Lung microvascular endothelial cell (primary cell): ENCODE data around the gene SIAH3. TPM values are rescaled to one million over a fixed set of nuclear protein-coding genes. Genes with fewer than 3 reads are reported as not detected.
"Not testable (repeated sequence)": the region's sequence is repeated elsewhere in the genome, so short reads cannot be mapped to it uniquely, and the experiment has no call there.

Experiments
- DNase-seq, 2 donors: peaks; one replicate each; pipeline versions ENCODE4 v3.0.0 to v3.0.0-alpha.2; 2010; ENCODE audit warnings: low read depth in 2 of 2
- total RNA-seq: library from RNA; depleted of rRNA; stranded (reverse); fragments of >200 nt; gene quantifications from 2 replicates; pipeline ENCODE4 v1.2.1, GENCODE V29; 2014

SIAH3 gene
- total RNA-seq, 1 donor from 2014 or later, result not detected

GRCh38 chr13:45783346-45784043 lies 68.1 kb downstream of the SIAH3 start:
- no peak for DNase-seq

DNA sequence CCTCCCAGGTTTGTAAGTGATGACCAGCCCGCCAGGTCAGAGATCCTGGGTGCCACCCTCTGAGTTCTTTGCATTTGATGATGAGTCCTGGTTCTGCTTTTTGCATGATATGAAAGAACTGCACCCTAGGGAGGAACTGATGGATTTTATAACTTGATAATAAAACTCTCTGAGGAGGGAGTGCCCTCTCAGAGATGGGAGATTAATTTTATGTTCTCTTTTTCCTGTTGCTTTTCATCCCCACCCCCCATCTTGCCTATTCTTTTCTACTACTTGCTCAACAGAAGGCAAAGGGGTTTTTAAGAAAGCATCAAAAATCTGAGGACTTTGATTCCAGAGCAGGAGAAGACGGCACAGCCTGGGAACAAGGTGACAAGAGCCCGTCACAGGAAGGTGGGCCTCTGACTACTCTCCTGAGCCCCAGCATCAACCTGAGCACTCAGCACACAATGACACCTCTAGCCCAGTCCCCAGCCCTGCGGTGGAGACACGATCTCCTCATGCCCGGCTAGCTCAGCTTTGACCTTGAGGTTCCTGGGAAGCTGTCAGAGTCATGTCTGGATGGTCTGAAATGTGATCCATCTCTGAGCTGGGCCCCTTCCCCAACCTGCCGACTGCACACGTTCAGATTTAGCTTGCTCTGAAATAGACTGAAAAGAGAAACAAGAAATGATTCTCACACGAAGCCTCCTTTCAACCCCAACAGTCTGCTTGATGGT lies 69.1 kb downstream of the SIAH3 start:
- DNase-seq, result no peak

GRCh38 chr13:45781553-45782326 lies 69.8 kb downstream of the SIAH3 start:
- peak in 1 of 2 donors; percentile 6 for DNase-seq

- no peak for DNase-seq
Measured at GRCh38 chr13:45779901-45780300, 71.7 kb downstream of the SIAH3 start.

GRCh38 chr13:45778882-45779281 lies 72.7 kb downstream of the SIAH3 start:
- DNase-seq, result no peak

DNA sequence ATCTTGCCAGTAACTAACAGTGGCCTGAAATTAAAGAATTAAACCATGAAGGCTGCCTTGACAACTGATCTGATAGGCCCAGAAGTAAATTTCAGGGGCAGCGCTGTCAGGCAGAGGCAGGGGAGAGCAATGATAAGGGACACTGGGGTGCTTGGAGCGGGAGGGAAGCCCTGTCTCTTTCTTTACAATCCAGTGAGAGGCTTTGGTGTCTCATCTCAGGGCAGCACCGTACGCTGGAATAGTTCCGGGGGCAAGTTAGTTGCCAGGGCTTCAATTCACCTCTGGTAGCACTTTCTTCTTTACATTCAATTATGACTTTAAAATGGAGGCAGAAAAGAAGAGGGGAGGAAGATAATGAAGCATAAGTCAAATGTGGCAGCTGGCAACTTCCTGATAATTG lies 74.8 kb downstream of the SIAH3 start:
- DNase-seq, result no peak

DNA sequence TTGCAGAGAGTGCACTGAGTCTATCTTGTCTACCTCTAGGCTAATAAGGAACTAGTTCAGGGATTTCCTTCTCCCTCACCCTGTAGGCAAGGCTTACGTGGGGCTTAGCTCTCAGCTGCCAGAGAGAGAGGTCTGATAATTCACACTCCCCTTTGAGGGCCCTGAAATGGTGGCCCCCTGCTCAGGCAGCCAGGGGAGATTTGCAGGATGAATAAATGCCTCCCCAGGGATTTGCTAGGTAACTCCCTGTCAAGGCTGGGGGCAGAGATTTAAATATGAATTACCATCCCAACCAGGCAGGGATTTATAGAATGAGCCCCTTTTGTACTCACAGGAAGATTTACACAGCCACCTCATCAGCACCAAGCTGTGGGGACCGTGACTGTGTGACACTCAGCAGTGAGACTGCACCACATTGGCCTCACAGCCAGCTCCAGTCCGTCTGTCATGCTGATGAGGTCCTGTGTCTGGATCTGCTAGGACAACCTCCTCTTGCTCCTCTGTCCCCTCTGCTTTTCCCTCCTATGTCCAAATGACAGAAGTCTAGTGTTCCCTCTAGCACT lies 76.1 kb downstream of the SIAH3 start:
- no peak for DNase-seq

DNA sequence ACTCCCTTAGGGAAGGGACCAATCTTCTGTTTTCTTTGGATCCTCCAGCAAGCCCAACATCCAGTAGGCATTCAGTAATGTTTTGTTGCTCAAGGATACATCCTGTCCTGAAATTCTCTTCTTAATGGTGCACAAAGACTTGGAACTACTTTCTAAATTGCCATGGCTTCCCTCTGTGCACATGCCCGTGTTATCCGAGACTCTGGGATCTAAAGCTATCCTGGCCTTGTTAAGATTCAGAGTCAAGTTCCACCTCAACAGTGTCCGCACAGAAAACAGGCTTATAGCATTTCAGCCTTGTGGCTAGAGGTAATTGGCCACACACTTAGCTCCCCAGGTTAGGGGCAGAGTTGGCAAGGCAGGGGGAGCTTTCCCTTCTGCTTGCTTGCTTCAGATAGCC lies 77.6 kb downstream of the SIAH3 start:
- no peak for DNase-seq

- DNase-seq, result no peak
Measured at GRCh38 chr13:45773236-45773635, 78.3 kb downstream of the SIAH3 start.

DNA sequence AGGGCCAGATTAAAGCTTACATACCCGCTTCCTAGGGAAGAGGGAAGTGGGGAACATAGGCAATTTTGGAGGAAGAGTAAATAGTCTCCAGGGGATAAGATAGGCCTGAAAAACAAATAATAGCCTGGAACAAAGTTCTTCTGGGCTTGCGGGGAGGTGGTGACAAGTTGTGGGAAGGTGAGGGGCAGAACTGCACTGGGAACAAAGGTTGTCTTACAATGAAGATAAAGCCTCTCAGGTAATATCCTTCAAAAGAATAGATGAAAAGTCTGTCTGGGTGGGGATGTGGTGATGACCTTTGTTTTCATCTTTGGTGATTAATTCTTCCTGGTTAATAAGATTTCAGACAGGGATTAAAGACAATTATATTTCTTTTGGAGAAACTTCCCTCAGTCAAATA lies 80.7 kb downstream of the SIAH3 start:
- no peak for DNase-seq

DNA sequence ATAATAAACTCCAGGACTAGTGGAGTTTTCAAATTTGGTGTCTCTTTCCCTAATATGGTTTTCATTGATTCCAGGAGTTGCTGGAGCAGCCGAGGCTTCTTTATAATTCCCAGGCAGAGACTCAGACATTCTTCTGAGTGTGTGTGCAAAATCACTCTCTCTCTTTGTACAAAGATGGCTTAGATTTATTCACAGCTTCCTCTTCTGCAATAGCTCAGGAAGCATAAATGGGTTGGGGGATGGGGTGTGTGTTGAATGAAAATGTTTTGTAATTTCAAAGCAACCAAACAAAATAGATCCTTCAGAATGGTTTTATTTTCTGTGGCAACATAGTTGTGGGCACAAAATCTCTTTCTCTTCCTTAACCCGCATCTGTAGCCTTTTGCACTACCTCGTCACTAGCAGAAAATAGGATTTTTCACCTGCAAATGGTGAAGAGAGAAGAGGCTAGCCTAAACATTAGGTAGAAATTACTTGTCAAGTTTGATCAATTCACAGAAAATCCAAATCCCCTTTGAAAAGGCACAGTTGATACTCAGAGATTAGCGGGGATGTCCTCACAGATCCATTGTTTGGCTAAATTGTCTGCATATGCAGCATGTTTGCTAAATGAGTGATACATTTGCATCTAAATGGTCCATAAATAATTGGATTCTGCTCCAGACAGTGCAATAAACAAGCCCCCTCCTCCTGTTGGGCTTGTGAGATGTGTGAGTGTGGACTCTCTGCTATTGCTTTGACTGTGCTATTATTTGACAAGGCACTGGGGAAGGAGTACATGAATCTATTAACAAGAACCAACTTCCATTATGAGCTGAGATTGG lies 82.7 kb downstream of the SIAH3 start:
- DNase-seq, result peak; percentile 5 to 13

DNA sequence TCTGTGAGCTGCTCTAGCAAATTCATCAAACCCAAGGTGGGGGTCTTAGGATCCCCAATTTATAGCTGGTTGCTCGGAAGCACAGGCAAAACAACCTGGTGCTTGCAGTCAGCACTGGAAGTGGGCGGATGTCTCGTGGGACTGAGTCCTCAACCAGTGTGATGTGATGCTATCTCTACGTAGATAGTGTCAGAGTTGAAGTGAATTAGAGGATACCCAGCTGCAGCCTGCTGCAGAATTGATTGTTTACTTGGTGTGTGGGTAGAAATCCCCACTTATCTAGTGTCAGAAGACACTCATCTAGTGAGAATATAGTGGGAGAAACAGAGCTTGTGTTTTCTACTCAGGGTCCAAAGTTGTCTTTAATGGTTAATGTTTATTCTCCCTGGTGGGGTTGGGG lies 86.1 kb downstream of the SIAH3 start:
- DNase-seq, result no peak

DNA sequence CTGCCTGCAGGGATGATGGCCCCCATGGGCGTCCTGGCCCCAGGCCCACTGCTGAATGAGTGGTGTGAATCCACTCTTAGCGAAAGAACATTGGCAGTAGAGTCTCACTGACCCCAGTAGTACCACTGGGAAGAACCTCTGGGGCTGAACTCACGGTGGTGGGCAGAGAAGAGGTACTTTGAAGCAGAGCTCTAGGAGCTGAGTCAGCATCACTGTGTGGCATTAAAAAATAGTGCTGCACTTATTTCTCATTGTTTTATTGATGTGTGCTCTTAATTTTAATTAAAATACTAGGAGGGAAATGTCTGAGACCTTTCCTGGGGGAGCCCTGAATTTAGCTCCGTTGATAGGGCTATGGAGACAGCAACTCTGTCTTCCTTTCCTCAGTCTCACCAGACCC lies 88.1 kb downstream of the SIAH3 start:
- no peak for DNase-seq

GRCh38 chr13:45757589-45757988 lies 94.0 kb downstream of the SIAH3 start:
- not testable (repeated sequence) for DNase-seq

GRCh38 chr13:45756498-45756897 lies 95.1 kb downstream of the SIAH3 start:
- not testable (repeated sequence) for DNase-seq

DNA sequence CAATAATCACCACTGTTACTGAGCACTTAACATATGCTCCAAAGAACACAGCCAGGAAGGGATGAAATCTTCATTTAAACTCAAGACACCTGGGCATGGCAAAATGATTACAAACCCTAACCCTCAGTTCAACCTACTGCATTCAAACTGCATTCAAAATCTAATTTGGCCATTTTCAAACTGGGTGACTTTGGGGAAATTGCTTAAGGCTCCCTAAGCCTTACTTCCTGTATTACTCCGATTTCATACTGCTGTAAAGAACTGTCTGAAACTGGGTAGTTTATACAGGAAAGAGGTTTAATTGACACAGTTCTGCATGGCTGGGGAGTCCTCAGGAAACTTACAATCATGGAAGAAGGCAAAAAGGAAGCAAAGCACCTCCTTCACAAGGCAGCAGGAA lies 99.0 kb downstream of the SIAH3 start:
- DNase-seq, result no peak

- DNase-seq, result no peak
Measured at GRCh38 chr13:45751885-45752284, 99.7 kb downstream of the SIAH3 start.

DNA sequence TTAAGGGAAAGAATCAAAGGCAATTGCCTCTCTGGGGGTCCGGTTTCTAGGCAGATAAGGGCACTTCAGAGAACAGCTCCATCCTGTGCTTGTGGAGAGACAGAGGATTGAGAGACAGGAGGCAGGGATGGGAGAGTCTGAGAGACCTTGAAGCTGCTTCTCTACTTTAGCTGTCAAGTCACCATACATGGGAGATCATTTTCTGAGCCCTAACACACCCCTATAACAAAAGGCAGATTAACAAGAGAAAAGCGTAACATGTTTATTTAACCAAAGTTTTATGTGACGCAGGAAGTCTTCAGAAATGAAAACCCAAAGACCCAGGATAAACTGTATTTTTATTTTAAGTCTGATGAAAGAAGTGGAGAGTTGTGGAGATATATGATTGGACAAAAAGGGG lies 101.0 kb downstream of the SIAH3 start:
- no peak for DNase-seq

DNA sequence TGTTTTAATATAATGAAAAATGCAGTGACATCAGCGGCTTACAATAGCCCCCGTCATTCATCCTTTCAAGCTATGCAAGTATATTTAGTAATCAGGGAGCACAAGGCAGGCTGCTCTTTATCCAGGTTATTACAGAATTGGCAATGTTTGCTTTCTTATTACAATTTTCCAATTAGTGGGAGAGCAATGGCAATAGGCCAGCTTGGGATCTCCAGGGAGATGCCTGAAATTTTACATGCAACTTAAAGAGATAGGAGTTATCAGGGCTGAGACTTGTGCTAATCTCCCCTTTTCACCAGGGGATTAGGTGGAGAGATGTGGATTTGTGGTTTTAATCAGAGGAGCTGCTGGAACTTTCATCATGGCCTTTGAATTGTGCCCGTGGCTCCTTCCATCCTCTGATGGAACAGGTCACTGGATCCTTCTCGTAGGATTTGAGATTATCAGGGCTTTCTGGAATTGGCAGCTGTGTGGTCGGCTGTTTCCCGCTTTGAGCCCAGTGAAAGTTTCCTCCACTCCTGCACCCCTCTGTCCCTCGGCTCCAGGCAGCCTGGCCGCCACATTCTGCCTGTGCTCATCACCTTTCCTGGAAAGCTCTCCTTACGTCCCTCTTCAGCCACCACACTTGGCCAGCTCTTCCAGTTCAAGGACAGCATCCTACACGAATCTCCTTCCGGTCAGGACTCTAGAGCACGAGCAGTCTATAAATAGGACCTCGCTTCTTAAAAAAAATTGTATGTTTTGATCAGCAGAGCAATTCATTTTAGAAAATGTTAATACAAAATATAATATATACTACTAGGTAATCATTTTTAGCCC lies 102.4 kb downstream of the SIAH3 start:
- DNase-seq, result no peak

GRCh38 chr13:45747071-45747470 lies 104.5 kb downstream of the SIAH3 start:
- DNase-seq, result peak in 1 of 2 donors; percentile 8
